ENCODE data around the gene P2RY12.

Gene P2RY12

GRCh38 chr3:151330379-151330778 lies 54.2 kb downstream of the P2RY12 start:
- TF ChIP-seq ZFX (IDR thresholded peaks at IDR 0.05; ENCODE audit: borderline replicate concordance) = no peak
- no peak for TF ChIP-seq CTCF (IDR thresholded peaks at IDR 0.05)
- H3K27ac ChIP-seq = no peak overlapping the region

GRCh38 chr3:151329363-151329762 lies 55.2 kb downstream of the P2RY12 start, which contains the start of gene P2RY13:
Gene P2RY13 (minus strand): TSS chr3:151329549. CDS start chr3:151329528, 21 bp downstream.
- H3K27ac ChIP-seq = no peak within 1 kb of the TSS
- TF ChIP-seq ZFX (IDR thresholded peaks at IDR 0.05; ENCODE audit: borderline replicate concordance) = no peak
- no peak for TF ChIP-seq CTCF (IDR thresholded peaks at IDR 0.05)

- H3K27ac ChIP-seq = no peak overlapping the region
- TF ChIP-seq ZFX (IDR thresholded peaks at IDR 0.05; ENCODE audit: borderline replicate concordance) (no peak), CTCF (IDR thresholded peaks at IDR 0.05) (no peak)
Measured at GRCh38 chr3:151328298-151328995, 56.1 kb downstream of the P2RY12 start.

GRCh38 chr3:151327571-151328198 lies 56.9 kb downstream of the P2RY12 start:
- no peak overlapping the region for H3K27ac ChIP-seq
- TF ChIP-seq ZFX (IDR thresholded peaks at IDR 0.05; ENCODE audit: borderline replicate concordance) = no peak
- TF ChIP-seq CTCF (IDR thresholded peaks at IDR 0.05) = peak; percentile 80

GRCh38 chr3:151322511-151322910 lies 62.0 kb downstream of the P2RY12 start:
- no peak for TF ChIP-seq CTCF (IDR thresholded peaks at IDR 0.05)
- TF ChIP-seq ZFX (IDR thresholded peaks at IDR 0.05; ENCODE audit: borderline replicate concordance) = no peak

GRCh38 chr3:151321526-151321925 lies 63.0 kb downstream of the P2RY12 start:
- no peak overlapping the region for H3K27ac ChIP-seq
- TF ChIP-seq ZFX (IDR thresholded peaks at IDR 0.05; ENCODE audit: borderline replicate concordance) = no peak

More at GRCh38 chr3:151322511-151322910, 62.0 kb downstream of the P2RY12 start:
- H3K27ac ChIP-seq = no peak overlapping the region

- H3K27ac ChIP-seq = no peak overlapping the region
- TF ChIP-seq CTCF (IDR thresholded peaks at IDR 0.05) (no peak), ZFX (IDR thresholded peaks at IDR 0.05; ENCODE audit: borderline replicate concordance) (no peak)
Measured at GRCh38 chr3:151320131-151320530, 64.4 kb downstream of the P2RY12 start.
